ENCODE data around the gene TMEM51.

Gene TMEM51

GRCh38 chr1:15189692-15190370 is 36.3 kb downstream of the TMEM51 start:
- no peak for DNase-seq (ENCODE audit: low read depth)
- Histone ChIP-seq H3K9me3 (ENCODE audit: control insufficient read depth, low read length) (no peaks in the 10 kb centered on the region), H3K36me3 (ENCODE audit: control insufficient read depth, insufficient read depth, low read length, severe bottlenecking) (no peaks in the 10 kb centered on the region), H3K4me1 (ENCODE audit: control insufficient read depth, insufficient read depth, low read length) (no peaks in the 10 kb centered on the region), H3K27me3 (replicated peaks; ENCODE audit: control insufficient read depth, insufficient read depth, low read length) (peaks cover 32% of the 10 kb centered on the region), H3K9ac (ENCODE audit: low read length) (no peak overlapping the region), H3K4me3 (ENCODE audit: low read length) (no peak overlapping the region)

GRCh38 chr1:15191267-15191666 is 37.7 kb downstream of the TMEM51 start:
- Histone ChIP-seq H3K4me3 (ENCODE audit: low read length) (no peak overlapping the region), H3K36me3 (ENCODE audit: control insufficient read depth, insufficient read depth, low read length, severe bottlenecking) (no peaks in the 10 kb centered on the region), H3K4me1 (ENCODE audit: control insufficient read depth, insufficient read depth, low read length) (no peaks in the 10 kb centered on the region), H3K27me3 (replicated peaks; ENCODE audit: control insufficient read depth, insufficient read depth, low read length) (peaks cover 23% of the 10 kb centered on the region), H3K9ac (ENCODE audit: low read length) (no peak overlapping the region), H3K9me3 (ENCODE audit: control insufficient read depth, low read length) (no peaks in the 10 kb centered on the region)
- DNase-seq (ENCODE audit: low read depth), result no peak

- Histone ChIP-seq H3K4me3 (ENCODE audit: low read length) (no peak overlapping the region), H3K27me3 (replicated peaks; ENCODE audit: control insufficient read depth, insufficient read depth, low read length) (peaks cover 22% of the 10 kb centered on the region), H3K36me3 (ENCODE audit: control insufficient read depth, insufficient read depth, low read length, severe bottlenecking) (no peaks in the 10 kb centered on the region), H3K9ac (ENCODE audit: low read length) (no peak overlapping the region), H3K4me1 (ENCODE audit: control insufficient read depth, insufficient read depth, low read length) (no peaks in the 10 kb centered on the region), H3K9me3 (ENCODE audit: control insufficient read depth, low read length) (no peaks in the 10 kb centered on the region)
- no peak for DNase-seq (ENCODE audit: low read depth)
Measured at GRCh38 chr1:15191770-15192169, 38.2 kb downstream of the TMEM51 start.

- no peaks in the 10 kb centered on the region for H3K4me1 ChIP-seq (ENCODE audit: control insufficient read depth, insufficient read depth, low read length)
- H3K9me3 ChIP-seq (ENCODE audit: control insufficient read depth, low read length), result no peaks in the 10 kb centered on the region
- H3K9ac ChIP-seq (ENCODE audit: low read length), result no peak overlapping the region
- no peak for DNase-seq (ENCODE audit: low read depth)
- no peaks in the 10 kb centered on the region for H3K36me3 ChIP-seq (ENCODE audit: control insufficient read depth, insufficient read depth, low read length, severe bottlenecking)
- H3K4me3 ChIP-seq (ENCODE audit: low read length), result no peak overlapping the region
- H3K27me3 ChIP-seq (replicated peaks; ENCODE audit: control insufficient read depth, insufficient read depth, low read length), result peaks cover 22% of the 10 kb centered on the region
Measured at GRCh38 chr1:15192916-15193550, 39.5 kb downstream of the TMEM51 start.

GRCh38 chr1:15195420-15196052 is 42.0 kb downstream of the TMEM51 start:
- DNase-seq (ENCODE audit: low read depth), result no peak
- H3K27me3 ChIP-seq (replicated peaks; ENCODE audit: control insufficient read depth, insufficient read depth, low read length), result peaks cover 12% of the 10 kb centered on the region
- no peaks in the 10 kb centered on the region for H3K36me3 ChIP-seq (ENCODE audit: control insufficient read depth, insufficient read depth, low read length, severe bottlenecking)
- H3K4me3 ChIP-seq (ENCODE audit: low read length), result no peak overlapping the region
- H3K9me3 ChIP-seq (ENCODE audit: control insufficient read depth, low read length), result no peaks in the 10 kb centered on the region
- no peak overlapping the region for H3K9ac ChIP-seq (ENCODE audit: low read length)
- H3K4me1 ChIP-seq (ENCODE audit: control insufficient read depth, insufficient read depth, low read length), result peaks cover 3% of the 10 kb centered on the region

- no peak for DNase-seq (ENCODE audit: low read depth)
- H3K4me1 ChIP-seq (ENCODE audit: control insufficient read depth, insufficient read depth, low read length), result peaks cover 7% of the 10 kb centered on the region
- H3K4me3 ChIP-seq (ENCODE audit: low read length), result no peak overlapping the region
- no peaks in the 10 kb centered on the region for H3K9me3 ChIP-seq (ENCODE audit: control insufficient read depth, low read length)
- H3K27me3 ChIP-seq (replicated peaks; ENCODE audit: control insufficient read depth, insufficient read depth, low read length), result peaks cover 12% of the 10 kb centered on the region
- H3K36me3 ChIP-seq (ENCODE audit: control insufficient read depth, insufficient read depth, low read length, severe bottlenecking), result no peaks in the 10 kb centered on the region
- H3K9ac ChIP-seq (ENCODE audit: low read length), result no peak overlapping the region
Measured at GRCh38 chr1:15196069-15196468, 42.5 kb downstream of the TMEM51 start.

GRCh38 chr1:15196807-15197530 is 43.4 kb downstream of the TMEM51 start:
- Histone ChIP-seq H3K36me3 (ENCODE audit: control insufficient read depth, insufficient read depth, low read length, severe bottlenecking) (no peaks in the 10 kb centered on the region), H3K27me3 (replicated peaks; ENCODE audit: control insufficient read depth, insufficient read depth, low read length) (peaks cover 6% of the 10 kb centered on the region), H3K9ac (ENCODE audit: low read length) (no peak overlapping the region), H3K4me3 (ENCODE audit: low read length) (no peak overlapping the region), H3K9me3 (ENCODE audit: control insufficient read depth, low read length) (no peaks in the 10 kb centered on the region), H3K4me1 (ENCODE audit: control insufficient read depth, insufficient read depth, low read length) (peaks cover 7% of the 10 kb centered on the region)
- DNase-seq (ENCODE audit: low read depth), result no peak

GRCh38 chr1:15197591-15198447 is 44.3 kb downstream of the TMEM51 start:
- peaks cover 7% of the 10 kb centered on the region for H3K4me1 ChIP-seq (ENCODE audit: control insufficient read depth, insufficient read depth, low read length)
- H3K9me3 ChIP-seq (ENCODE audit: control insufficient read depth, low read length), result no peaks in the 10 kb centered on the region
- H3K27me3 ChIP-seq (replicated peaks; ENCODE audit: control insufficient read depth, insufficient read depth, low read length), result peaks cover 5% of the 10 kb centered on the region
- DNase-seq (ENCODE audit: low read depth), result no peak
- no peak overlapping the region for H3K9ac ChIP-seq (ENCODE audit: low read length)
- no peaks in the 10 kb centered on the region for H3K36me3 ChIP-seq (ENCODE audit: control insufficient read depth, insufficient read depth, low read length, severe bottlenecking)
- no peak overlapping the region for H3K4me3 ChIP-seq (ENCODE audit: low read length)

GRCh38 chr1:15198684-15199083 is 45.1 kb downstream of the TMEM51 start:
- H3K27me3 ChIP-seq (replicated peaks; ENCODE audit: control insufficient read depth, insufficient read depth, low read length), result peaks cover 9% of the 10 kb centered on the region
- no peak overlapping the region for H3K9ac ChIP-seq (ENCODE audit: low read length)
- H3K4me1 ChIP-seq (ENCODE audit: control insufficient read depth, insufficient read depth, low read length), result peaks cover 7% of the 10 kb centered on the region
- no peaks in the 10 kb centered on the region for H3K9me3 ChIP-seq (ENCODE audit: control insufficient read depth, low read length)
- no peak overlapping the region for H3K4me3 ChIP-seq (ENCODE audit: low read length)
- no peak for DNase-seq (ENCODE audit: low read depth)
- no peaks in the 10 kb centered on the region for H3K36me3 ChIP-seq (ENCODE audit: control insufficient read depth, insufficient read depth, low read length, severe bottlenecking)

- no peaks in the 10 kb centered on the region for H3K36me3 ChIP-seq (ENCODE audit: control insufficient read depth, insufficient read depth, low read length, severe bottlenecking)
- DNase-seq (ENCODE audit: low read depth), result no peak
- peaks cover 19% of the 10 kb centered on the region for H3K27me3 ChIP-seq (replicated peaks; ENCODE audit: control insufficient read depth, insufficient read depth, low read length)
- no peak overlapping the region for H3K9ac ChIP-seq (ENCODE audit: low read length)
- no peaks in the 10 kb centered on the region for H3K9me3 ChIP-seq (ENCODE audit: control insufficient read depth, low read length)
- H3K4me3 ChIP-seq (ENCODE audit: low read length), result no peak overlapping the region
- H3K4me1 ChIP-seq (ENCODE audit: control insufficient read depth, insufficient read depth, low read length), result peaks cover 7% of the 10 kb centered on the region
Measured at GRCh38 chr1:15201221-15201620, 47.7 kb downstream of the TMEM51 start.
